Measurements from ENCODE around the gene CHAC1.
"Not testable (repeated sequence)": the region's sequence is repeated elsewhere in the genome, so short reads cannot be mapped to it uniquely, and the experiment has no call there.

The CHAC1 gene

DNA sequence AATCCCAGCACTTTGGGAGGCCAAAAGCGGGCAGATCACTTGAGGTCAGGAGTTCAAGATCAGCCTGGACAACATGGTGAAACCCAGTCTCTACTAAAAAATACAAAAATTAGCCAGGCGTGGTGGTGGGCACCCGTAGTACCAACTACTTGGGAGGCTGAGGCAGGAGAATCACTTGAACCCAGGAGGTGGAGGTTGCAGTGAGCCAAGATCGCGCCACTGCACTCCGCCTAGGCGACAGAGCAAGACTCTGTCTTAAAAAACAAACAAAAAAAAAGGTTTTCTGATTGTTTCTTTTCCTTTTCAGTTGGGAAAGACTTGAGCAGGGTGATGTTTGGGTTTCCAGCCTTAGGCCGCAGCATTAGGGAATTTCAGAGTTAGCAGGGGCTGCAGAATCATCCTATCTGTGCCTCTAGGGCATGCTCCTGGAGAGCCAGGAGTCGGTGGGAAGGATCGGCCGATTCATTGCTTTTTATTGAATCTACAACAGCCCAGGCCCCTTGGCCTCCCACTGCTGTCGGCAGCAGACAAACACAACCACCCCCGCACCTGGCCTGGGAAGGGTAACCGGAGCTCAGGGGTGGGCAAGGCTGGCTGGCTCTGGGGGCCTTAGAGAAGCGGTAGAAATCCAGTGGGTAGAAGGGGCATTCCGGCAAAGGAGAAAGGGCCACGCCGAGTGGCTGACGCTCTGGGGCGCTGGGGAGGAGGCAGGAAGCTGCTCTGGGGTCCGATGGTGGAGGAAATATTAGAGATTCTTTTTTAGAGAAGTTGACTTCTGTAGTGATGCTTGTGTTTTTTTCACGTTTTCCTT, 6.3 kb downstream of the CHAC1 start:
- DNase-seq (ENCODE audit: insufficient read length, low spot score) (no peak), FAIRE-seq (no peak)
- TF ChIP-seq CTCF (IDR thresholded peaks at IDR 0.05; ENCODE audit: insufficient read depth, missing control alignments), result no peak

DNA sequence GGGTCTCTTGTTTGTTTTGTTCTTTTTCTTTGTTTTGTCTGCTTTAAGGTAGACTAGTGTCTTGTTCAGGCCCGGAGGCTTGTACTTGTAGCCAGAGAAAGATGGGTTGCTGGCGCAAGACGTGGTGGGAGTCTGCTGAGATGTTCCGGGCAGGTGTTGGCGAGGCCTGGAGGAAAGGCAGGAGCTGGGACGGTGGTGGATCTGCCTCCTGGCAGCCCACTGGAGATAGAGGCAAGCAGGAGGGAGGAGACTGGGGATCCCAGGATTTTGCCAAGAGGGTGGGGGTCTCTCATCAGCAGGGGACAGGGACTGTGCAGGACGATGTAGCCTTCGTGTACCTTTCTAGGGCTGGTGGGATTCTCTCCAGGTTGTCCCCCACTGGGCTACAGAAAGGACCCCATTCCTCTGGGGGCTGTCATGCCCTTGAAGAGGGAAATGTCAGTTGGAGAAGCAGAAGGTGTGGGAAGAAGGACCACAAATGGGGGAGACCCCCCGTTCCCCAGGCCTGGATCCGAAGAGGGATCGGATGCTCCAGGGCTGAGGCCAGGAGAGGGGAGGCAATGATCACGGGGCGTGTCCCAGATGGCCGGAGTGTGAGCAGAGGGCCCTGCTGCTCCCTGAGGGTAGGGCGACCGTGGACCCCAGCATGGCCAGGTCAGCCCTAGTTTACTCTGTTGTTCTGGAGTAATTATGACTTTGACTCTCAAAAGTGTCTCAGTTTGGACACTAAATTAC, 7.0 kb downstream of the CHAC1 start:
- TF ChIP-seq CTCF (IDR thresholded peaks at IDR 0.05; ENCODE audit: insufficient read depth, missing control alignments), result no peak
- DNase-seq (ENCODE audit: insufficient read length, low spot score) (no peak), FAIRE-seq (no peak)

GRCh38 chr15:40960925-40961324, 7.7 kb downstream of the CHAC1 start:
- no peak for TF ChIP-seq CTCF (IDR thresholded peaks at IDR 0.05; ENCODE audit: insufficient read depth, missing control alignments)
- DNase-seq (ENCODE audit: insufficient read length, low spot score), result no peak
- no peak for FAIRE-seq

- DNase-seq (ENCODE audit: insufficient read length, low spot score); FAIRE-seq: not testable (repeated sequence)
These were observed 8.5 kb downstream of the CHAC1 start for GRCh38 chr15:40961740-40962139.

DNA sequence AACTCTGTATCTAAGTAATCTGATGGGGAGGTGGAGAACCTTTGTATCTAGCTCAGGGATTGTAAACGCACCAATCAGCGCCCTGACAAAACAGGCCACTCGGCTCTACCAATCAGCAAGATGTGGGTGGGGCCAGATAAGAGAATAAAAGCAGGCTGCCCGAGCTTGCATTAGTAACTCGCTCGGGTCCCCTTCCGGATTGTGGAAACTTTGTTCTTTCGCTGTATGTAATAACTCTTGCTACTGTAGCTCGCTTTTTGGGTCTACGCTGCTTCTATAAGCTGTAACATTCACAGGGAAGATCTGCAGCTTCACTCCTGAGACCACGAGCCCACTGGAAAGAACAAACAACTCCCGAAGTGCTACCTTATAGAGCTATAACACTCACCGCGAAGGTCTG, 9.0 kb downstream of the CHAC1 start:
- not testable (repeated sequence) for DNase-seq (ENCODE audit: insufficient read length, low spot score); FAIRE-seq

GRCh38 chr15:40963201-40963600, 9.9 kb downstream of the CHAC1 start:
- TF ChIP-seq CTCF (IDR thresholded peaks at IDR 0.05; ENCODE audit: insufficient read depth, missing control alignments), result no peak
- FAIRE-seq (no peak), DNase-seq (ENCODE audit: insufficient read length, low spot score) (no peak)

DNA sequence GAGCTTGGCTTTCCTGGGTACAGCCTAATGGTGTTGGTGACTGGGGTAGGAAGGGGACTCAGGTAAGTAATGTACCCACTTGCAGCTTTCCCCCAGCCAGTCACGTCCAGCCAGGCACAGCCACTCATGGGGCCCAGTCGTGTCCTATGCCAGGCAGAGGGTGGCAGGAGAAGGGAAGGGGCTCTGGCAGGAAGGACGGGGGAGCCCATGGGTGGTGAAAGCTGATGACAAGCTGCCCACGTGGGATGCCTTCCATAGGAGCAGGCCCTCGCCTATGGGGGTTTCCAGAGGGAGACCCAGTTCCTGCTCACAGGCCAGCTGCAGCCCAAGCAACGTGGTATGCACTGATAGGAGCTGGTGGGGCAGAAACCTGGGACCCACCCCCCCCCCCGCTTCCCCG, 10.7 kb downstream of the CHAC1 start:
- FAIRE-seq (no peak), DNase-seq (ENCODE audit: insufficient read length, low spot score) (no peak)
- no peak for TF ChIP-seq CTCF (IDR thresholded peaks at IDR 0.05; ENCODE audit: insufficient read depth, missing control alignments)

- TF ChIP-seq CTCF (IDR thresholded peaks at IDR 0.05; ENCODE audit: insufficient read depth, missing control alignments), result no peak
- FAIRE-seq (no peak), DNase-seq (ENCODE audit: insufficient read length, low spot score) (no peak)
These were observed 11.4 kb downstream of the CHAC1 start for GRCh38 chr15:40964634-40965033.

All from D721Med (cell line).